ENCODE results near the gene KRTAP13-1.

DNA sequence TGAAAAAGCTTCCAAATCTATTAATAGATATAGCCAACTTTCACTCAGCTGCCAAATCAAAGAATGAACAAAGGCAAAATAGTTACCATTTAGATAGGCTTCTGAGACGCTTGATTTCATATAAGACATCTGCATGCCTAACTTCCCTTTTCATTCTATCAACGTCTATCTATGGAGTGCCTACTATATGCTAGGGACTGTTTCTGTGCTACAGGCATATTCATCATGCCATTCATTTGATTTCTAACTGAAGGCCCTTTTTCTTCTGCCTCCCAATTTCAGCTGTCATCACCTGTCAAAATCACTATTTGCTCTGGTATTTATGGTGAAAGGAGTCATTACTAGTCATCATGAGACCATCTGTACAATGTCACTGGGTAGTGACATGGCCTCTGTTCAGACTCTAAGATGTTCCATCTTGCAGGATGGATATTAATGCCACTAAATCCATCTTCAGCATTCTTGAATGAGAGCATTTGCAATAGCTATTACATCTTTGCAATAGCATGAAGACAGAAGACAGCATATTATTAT lies 4.3 kb upstream of the KRTAP13-1 start:
- no peak for TF ChIP-seq EZH2 (IDR thresholded peaks at IDR 0.05)
- TF ChIP-seq POLR2AphosphoS5 (IDR thresholded peaks at IDR 0.05; ENCODE audit: borderline replicate concordance, low read depth, low read length): no peak
- no peak for TF ChIP-seq FOXP2 (optimal IDR thresholded peaks at IDR 0.05; ENCODE audit: control extremely low read depth, extremely low read length, insufficient read depth)

All from SK-N-MC (cell line).